Keratinocyte (primary cell): ENCODE measurements around the gene TEX29. TPM values are rescaled to one million over a fixed set of nuclear protein-coding genes. Genes with fewer than 3 reads are reported as not detected.

Experiments
- DNase-seq: peaks from one replicate; pipeline ENCODE4 v3.0.0-alpha.2; 2011; ENCODE audit warnings: low read depth, missing footprints, low spot score
- FAIRE-seq: peaks from 2 replicates; lab custom pipeline; 2011; peaks lifted over from hg19 to GRCh38; lab: Jason Lieb, UNC
- H2AFZ ChIP-seq: 2 replicates; pipeline ENCODE4 v1.6.0; 2012; ENCODE audit warnings: low read length, control low read depth, inconsistent platforms; ENCODE audit not compliant: control insufficient read depth
- H3K27ac ChIP-seq: 2 replicates; pipeline ENCODE4 v1.5.1; 2011; ENCODE audit warnings: low read length; ENCODE audit not compliant: control insufficient read depth, insufficient read depth
- H3K27me3 ChIP-seq: 3 replicates; pipeline ENCODE4 v1.6.0; 2011; ENCODE audit warnings: low read length; ENCODE audit not compliant: control insufficient read depth, insufficient read depth; ENCODE audit errors: extremely low read depth
- H3K36me3 ChIP-seq, 2 experiments: 2 replicates in 1 of 2; 3 replicates in 1 of 2; pipeline ENCODE4 v1.5.1; 2011; ENCODE audit warnings: low read length in 2 of 2, mild to moderate bottlenecking in 1 of 2; ENCODE audit not compliant: control insufficient read depth in 2 of 2, insufficient read depth in 2 of 2; ENCODE audit errors: extremely low read depth in 1 of 2
- H3K4me1 ChIP-seq: 3 replicates; pipeline ENCODE4 v1.5.1; 2011; ENCODE audit warnings: low read length; ENCODE audit not compliant: control insufficient read depth, insufficient read depth; ENCODE audit errors: extremely low read depth
- H3K4me2 ChIP-seq: 3 replicates; pipeline ENCODE4 v1.6.0; 2011; ENCODE audit warnings: low read depth, low read length; ENCODE audit not compliant: control insufficient read depth, insufficient read depth; ENCODE audit errors: extremely low read depth
- H3K4me3 ChIP-seq, 3 experiments: fragments of 200-600 bp in 1 of 3; sonication (generic) in 1 of 3; 2 replicates in 2 of 3; 3 replicates in 1 of 3; pipeline ENCODE4 v1.5.1; 2011 to 2016; ENCODE audit warnings: low read length in 3 of 3, mild to moderate bottlenecking in 3 of 3, control low read depth in 2 of 3, inconsistent platforms in 1 of 3, low read depth in 1 of 3, mixed read lengths in 1 of 3, mixed run types in 1 of 3, moderate library complexity in 1 of 3; ENCODE audit not compliant: control insufficient read depth in 2 of 3, insufficient read depth in 2 of 3; ENCODE audit errors: extremely low read depth in 1 of 3
- H3K79me2 ChIP-seq: 2 replicates; pipeline ENCODE4 v1.6.0; 2012; ENCODE audit warnings: low read length; ENCODE audit not compliant: control insufficient read depth, insufficient read depth
- H3K9ac ChIP-seq: 3 replicates; pipeline ENCODE4 v1.6.0; 2011; ENCODE audit warnings: low read length; ENCODE audit not compliant: control insufficient read depth, insufficient read depth; ENCODE audit errors: extremely low read depth
- H3K9me1 ChIP-seq: 3 replicates; pipeline ENCODE4 v1.6.0; 2011; ENCODE audit warnings: low read length; ENCODE audit not compliant: control insufficient read depth, insufficient read depth; ENCODE audit errors: extremely low read depth
- H3K9me3 ChIP-seq: 2 replicates; pipeline ENCODE4 v1.5.1; 2012; ENCODE audit warnings: low read depth, low read length; ENCODE audit not compliant: control insufficient read depth
- H4K20me1 ChIP-seq: 3 replicates; pipeline ENCODE4 v1.6.0; 2011; ENCODE audit warnings: low read length; ENCODE audit not compliant: control insufficient read depth, insufficient read depth; ENCODE audit errors: extremely low read depth
- CTCF ChIP-seq, 3 experiments: IDR thresholded peaks in 1 of 3; conservative IDR thresholded peaks in 1 of 3; optimal IDR thresholded peaks in 1 of 3; 2 replicates in 2 of 3; 3 replicates in 1 of 3; pipeline versions ENCODE3 to v1.5.1; 2011; ENCODE audit warnings: low read length in 3 of 3, mild to moderate bottlenecking in 3 of 3, moderate library complexity in 2 of 3, control low read depth in 1 of 3, inconsistent platforms in 1 of 3; ENCODE audit not compliant: insufficient read depth in 2 of 3; ENCODE audit errors: extremely low read depth in 1 of 3
- EZH2 ChIP-seq: IDR thresholded peaks from one replicate; pipeline ENCODE4 v1.6.1; 2012; ENCODE audit warnings: inconsistent platforms, mild to moderate bottlenecking, low read length, moderate library complexity
- dilution Hi-C: fragments of 300-500 bp; cut with MboI; formaldehyde crosslinking; loops from one replicate; pipeline ENCODE4 v1.7.0; 2020; ENCODE audit warnings: low sequenced_read_pairs; ENCODE audit not compliant: extremely low pct_ligation_motif_present
- polyA plus RNA-seq, 5 experiments: library from polyadenylated mRNA; depleted of rRNA in 3 of 5; stranded (reverse) in 3 of 5; stranded (forward) in 1 of 5; unstranded in 1 of 5; fragments of >200 nt; gene quantifications; 1 replicate in 1 of 5; 2 replicates in 3 of 5; 3 replicates in 1 of 5; pipeline versions ENCODE4 v1.2.1 to v1.2.3, GENCODE V29; 2011 to 2012; ENCODE audit warnings: missing spikeins in 2 of 5, low read depth in 1 of 5, low replicate concordance in 1 of 5

Gene TEX29
- polyA plus RNA-seq, 1 donor (not counting 4 experiments of a cell fraction or from before 2014, with no cell fraction given) = 0.18 TPM

- Histone ChIP-seq H3K79me2 (no peaks in the 10 kb centered on the region), H3K27ac (no peak overlapping the region), H3K27me3 (no peaks in the 10 kb centered on the region), H3K9me3 (no peaks in the 10 kb centered on the region), H2AFZ (no peak overlapping the region), H3K9ac (no peak overlapping the region), H4K20me1 (no peaks in the 10 kb centered on the region), H3K9me1 (no peaks in the 10 kb centered on the region), H3K36me3 (peaks cover 11 to 35% of the 10 kb centered on the region in 2 experiments), H3K4me3 (no peak overlapping the region), H3K4me1 (peaks cover 15% of the 10 kb centered on the region), H3K4me2 (no peak overlapping the region)
- no peak for DNase-seq
- dilution Hi-C loops = no loop called here
- no peak for FAIRE-seq
- TF ChIP-seq CTCF (optimal IDR thresholded peaks at IDR 0.05 in 1 of 3, IDR thresholded peaks at IDR 0.05 in 1 of 3, conservative IDR thresholded peaks at IDR 0.05 in 1 of 3; ENCODE audit: extremely low read depth in 1 of 3, insufficient read depth in 2 of 3, low read length in 3 of 3) (no peak), EZH2 (no peak)
These were observed 39.5 kb upstream of the TEX29 start for GRCh38 chr13:111280681-111281585.

GRCh38 chr13:111281751-111282311 lies 38.6 kb upstream of the TEX29 start:
- Histone ChIP-seq H3K4me1 (peaks cover 15% of the 10 kb centered on the region), H3K36me3 (peaks cover 11 to 42% of the 10 kb centered on the region in 2 experiments), H2AFZ (no peak overlapping the region), H3K4me2 (no peak overlapping the region), H3K9me3 (no peaks in the 10 kb centered on the region), H3K9ac (no peak overlapping the region), H3K4me3 (no peak overlapping the region), H3K9me1 (no peaks in the 10 kb centered on the region), H3K27me3 (no peaks in the 10 kb centered on the region), H3K79me2 (no peaks in the 10 kb centered on the region), H4K20me1 (no peaks in the 10 kb centered on the region), H3K27ac (no peak overlapping the region)
- TF ChIP-seq EZH2 (no peak), CTCF (optimal IDR thresholded peaks at IDR 0.05 in 1 of 3, IDR thresholded peaks at IDR 0.05 in 1 of 3, conservative IDR thresholded peaks at IDR 0.05 in 1 of 3; ENCODE audit: extremely low read depth in 1 of 3, insufficient read depth in 2 of 3, low read length in 3 of 3) (no peak)
- DNase-seq (no peak), FAIRE-seq (no peak)
- dilution Hi-C loops = no loop called here
